Heart left ventricle (tissue), 16 donors: ENCODE data around the gene PLCB2. TPM values are rescaled to one million over a fixed set of nuclear protein-coding genes. Genes with fewer than 3 reads are reported as not detected.

ENCODE experiments used
- ATAC-seq, 4 donors: fragments of 200-7000 bp; cut with Tn5 transposase; one replicate each; pipeline ENCODE4 v1.9.1; 2020 to 2022; ENCODE audit warnings: moderate library complexity in 4 of 4, mild to moderate bottlenecking in 3 of 4, moderate number of reproducible peaks in 1 of 4
- DNase-seq, 5 donors: peaks; one replicate each; pipeline ENCODE4 v3.0.0-alpha.2; 2020
- H3K27ac ChIP-seq, 12 donors: fragments of 200-600 bp; sonication (generic) in 4 of 12; one replicate each; pipeline versions ENCODE4 v1.5.0 to v1.8.0; 2016 to 2022; ENCODE audit warnings: mild to moderate bottlenecking in 2 of 12
- H3K27me3 ChIP-seq, 9 donors: fragments of 200-600 bp; sonication (generic) in 2 of 9; one replicate each; pipeline versions ENCODE4 v1.5.1 to v1.8.0; 2016 to 2022; ENCODE audit warnings: mild to moderate bottlenecking in 3 of 9
- H3K36me3 ChIP-seq, 9 donors: fragments of 200-600 bp; sonication (generic) in 2 of 9; one replicate each; pipeline versions ENCODE4 v1.5.0 to v1.8.0; 2018 to 2022; ENCODE audit warnings: mild to moderate bottlenecking in 2 of 9
- H3K4me1 ChIP-seq, 12 donors: fragments of 200-600 bp; sonication (generic) in 4 of 12; one replicate each; pipeline versions ENCODE4 v1.5.0 to v1.8.0; 2016 to 2022; ENCODE audit warnings: mild to moderate bottlenecking in 3 of 12
- H3K4me3 ChIP-seq, 12 donors: fragments of 200-600 bp; sonication (generic) in 4 of 12; one replicate each; pipeline versions ENCODE4 v1.5.0 to v1.8.0; 2017 to 2022; ENCODE audit warnings: mild to moderate bottlenecking in 9 of 12, moderate library complexity in 4 of 12
- H3K9me3 ChIP-seq, 12 donors: fragments of 200-600 bp; sonication (generic) in 4 of 12; one replicate each; pipeline versions ENCODE4 v1.5.0 to v1.8.0; 2016 to 2022; ENCODE audit warnings: mild to moderate bottlenecking in 1 of 12
- POLR2A ChIP-seq, 2 donors: fragments of 450-650 bp; IDR thresholded peaks; one replicate each; pipeline ENCODE4 v1.6.1; 2017; ENCODE audit warnings: antibody characterized with exemption in 2 of 2, mild to moderate bottlenecking in 2 of 2, moderate library complexity in 2 of 2
- WGBS, 4 donors: extraction: QIAGEN DNeasy Blood & Tissue Kit in 2 of 4; methylation state at CpG; one replicate each; pipeline versions ENCODE4 v1.1.5 to v1.1.7; 2013 to 2018; 5-methylcytosine and 5-hydroxymethylcytosine counted together
- intact Hi-C, 10 donors: fragments of 100-400 bp; cut with DNase I; formaldehyde crosslinking; loops; one replicate each; pipeline versions ENCODE4 v1.11.1 to v1.14.2; 2022
- polyA plus RNA-seq, 2 donors: library from polyadenylated mRNA; stranded (reverse); fragments of 200-250 nt; gene quantifications; one replicate each; pipeline ENCODE4 v1.2.3, GENCODE V29; 2013
- total RNA-seq, 9 donors: library from RNA; depleted of rRNA in 2 of 9; stranded (reverse); fragments of >200 nt in 2 of 9; fragmentation: NEBNext Ultra II Directional in 3 of 9; extraction: Animal tissue kit (Norgen Biotek cat#: 25700) in 3 of 9; gene quantifications; one replicate each; pipeline versions ENCODE4 v1.1.0 to v1.2.4, GENCODE V29; 2016 to 2023
- TF ChIP-seq, protein P1 (sequence below), 12 donors: fragments of 200-600 bp; sonication (generic) in 4 of 12; IDR thresholded peaks; one replicate each; pipeline versions ENCODE4 v1.5.0 to v1.8.0; 2018 to 2022; ENCODE audit warnings: antibody characterized with exemption in 12 of 12, mild to moderate bottlenecking in 5 of 12
- donor health status: ischemic (EF 13 %, LVEDD 7.1; RV severe dilation, severe dysfunction).
- donor health status: healthy with polysubstance abuse.
- donor health status: DM: no; HTN: yes; CAD: no.
- donor health status: DM: no; HTN: no; CAD: no.
- donor health status: ischemic (EF 25% LVEDD 6.9; RV normal size, moderate dysfunction).
- donor health status: ischemic (EF 25% LVEDD 5.7; RV mildly dilated, moderate dysfunction).
- donor health status: healthy.
- donor health status: DM: yes; HTN: yes; CAD: no.
- donor health status: ischemic (EF 35%, LVEDD 5.7; RV mildly dilated, moderate dysfunction).
- donor health status: nonischemic (EF 11% LVEDD 7.7; RV severe dilation, severe dysfunction).
- donor health status: DM: yes; HTN: yes; CAD: no.
- donor health status: PGD.
- donor health status: ischemic (EF 29% LVEDD 5.4; RV normal size, mild dysfunction).
- donor health status: nonischemic (EF 23%, LVEDD 6.1; RV moderate dilation, normal function).

Gene PLCB2
- total and polyA plus RNA-seq, 11 donors = 1.6 to 46.2 (median 4.8) TPM

DNA sequence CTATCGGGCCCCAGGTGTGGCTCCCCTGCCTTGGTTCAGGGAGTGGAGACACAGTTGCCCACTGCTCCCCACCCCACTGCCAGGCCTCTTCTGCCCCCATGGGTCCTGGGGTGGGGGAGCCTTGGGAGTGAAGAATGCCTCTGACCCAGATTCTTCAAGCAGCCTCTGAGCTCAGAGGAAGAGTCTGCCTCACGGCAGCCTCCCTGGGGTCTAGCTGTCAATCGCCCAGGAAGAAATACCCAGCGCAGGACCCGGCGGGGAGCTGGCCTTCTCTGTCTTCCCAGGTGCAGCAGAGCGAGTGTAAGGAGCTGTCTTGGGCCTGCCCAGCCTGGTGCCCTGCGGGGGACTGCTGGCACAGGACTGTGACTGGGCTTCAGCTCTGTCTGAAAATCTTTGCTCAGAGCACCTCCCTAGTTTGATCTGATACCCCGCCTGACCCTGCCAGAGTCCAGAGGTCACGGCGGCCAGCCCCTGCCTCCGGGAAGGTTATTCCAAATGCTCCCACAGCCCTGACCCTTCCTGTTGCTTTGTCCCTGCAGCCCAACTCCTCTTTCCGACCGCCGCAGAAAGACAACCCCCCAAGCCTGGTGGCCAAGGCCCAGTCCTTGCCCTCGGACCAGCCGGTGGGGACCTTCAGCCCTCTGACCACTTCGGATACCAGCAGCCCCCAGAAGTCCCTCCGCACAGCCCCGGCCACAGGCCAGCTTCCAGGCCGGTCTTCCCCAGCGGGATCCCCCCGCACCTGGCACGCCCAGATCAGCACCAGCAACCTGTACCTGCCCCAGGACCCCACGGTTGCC lies 35.9 kb downstream of the PLCB2 start:
- WGBS, 4 donors = 86 to 91% (median 88%) methylated on average over 8 to 25 of the region's 25 CpGs
- Histone ChIP-seq H3K9me3 (no peaks in the 10 kb centered on the region), H3K36me3 (no peaks in the 10 kb centered on the region), H3K4me1 (peaks cover 0 to 14% (median 0%) of the 10 kb centered on the region in 12 donors), H3K27ac (no peak overlapping the region), H3K4me3 (no peak overlapping the region), H3K27me3 (no peaks in the 10 kb centered on the region)
- ATAC-seq (no peak), DNase-seq (no peak)
- TF ChIP-seq, protein P1, sequence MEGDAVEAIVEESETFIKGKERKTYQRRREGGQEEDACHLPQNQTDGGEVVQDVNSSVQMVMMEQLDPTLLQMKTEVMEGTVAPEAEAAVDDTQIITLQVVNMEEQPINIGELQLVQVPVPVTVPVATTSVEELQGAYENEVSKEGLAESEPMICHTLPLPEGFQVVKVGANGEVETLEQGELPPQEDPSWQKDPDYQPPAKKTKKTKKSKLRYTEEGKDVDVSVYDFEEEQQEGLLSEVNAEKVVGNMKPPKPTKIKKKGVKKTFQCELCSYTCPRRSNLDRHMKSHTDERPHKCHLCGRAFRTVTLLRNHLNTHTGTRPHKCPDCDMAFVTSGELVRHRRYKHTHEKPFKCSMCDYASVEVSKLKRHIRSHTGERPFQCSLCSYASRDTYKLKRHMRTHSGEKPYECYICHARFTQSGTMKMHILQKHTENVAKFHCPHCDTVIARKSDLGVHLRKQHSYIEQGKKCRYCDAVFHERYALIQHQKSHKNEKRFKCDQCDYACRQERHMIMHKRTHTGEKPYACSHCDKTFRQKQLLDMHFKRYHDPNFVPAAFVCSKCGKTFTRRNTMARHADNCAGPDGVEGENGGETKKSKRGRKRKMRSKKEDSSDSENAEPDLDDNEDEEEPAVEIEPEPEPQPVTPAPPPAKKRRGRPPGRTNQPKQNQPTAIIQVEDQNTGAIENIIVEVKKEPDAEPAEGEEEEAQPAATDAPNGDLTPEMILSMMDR (IDR thresholded peaks at IDR 0.05) = no peak
- no peak for TF ChIP-seq POLR2A (IDR thresholded peaks at IDR 0.05)
- intact Hi-C loops = loop anchor here in 5 of 10 donors (5.0 to 10.0 kb wide), 4 partner anchors 157 to 487 kb away; partner anchors contain the start of gene FSIP1 (in 2 of the 5)

DNA sequence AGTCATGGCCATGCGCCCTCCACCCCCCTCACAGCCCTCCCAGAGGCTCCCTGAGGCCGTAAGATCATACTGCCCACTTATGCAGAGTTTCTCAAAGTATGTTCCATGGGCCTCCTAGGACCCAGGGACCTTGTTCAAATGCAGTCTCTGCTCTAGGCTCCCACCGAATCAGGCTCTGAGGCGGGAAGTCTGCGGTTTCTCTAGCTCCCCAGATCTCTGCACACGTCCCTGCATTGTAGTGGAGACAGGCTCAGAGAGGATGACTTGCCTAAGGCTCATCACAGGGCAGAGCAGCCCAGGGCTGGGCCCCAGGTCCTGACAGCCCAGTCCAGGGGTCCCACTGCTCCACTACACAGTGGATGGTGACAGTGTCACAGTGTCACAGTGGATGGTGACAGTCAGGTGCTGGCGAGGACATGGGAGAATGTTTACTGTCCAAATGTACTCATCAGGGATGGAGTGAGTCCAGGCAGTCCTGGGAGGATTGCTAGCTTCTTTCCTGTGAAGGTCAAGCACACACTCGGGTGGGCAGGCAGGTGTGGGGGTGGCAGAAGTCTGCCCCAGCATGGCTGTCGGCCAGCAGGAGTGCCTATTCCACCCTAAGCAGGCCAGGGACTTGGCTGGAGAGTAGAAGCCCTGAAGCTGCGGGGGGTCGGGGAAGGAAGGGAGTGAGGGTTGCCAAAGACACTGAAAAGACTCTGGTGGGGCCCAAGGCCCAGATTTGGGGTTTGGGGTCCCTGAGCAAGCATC lies 37.3 kb downstream of the PLCB2 start:
- Histone ChIP-seq H3K27me3 (no peaks in the 10 kb centered on the region), H3K4me3 (no peak overlapping the region), H3K36me3 (no peaks in the 10 kb centered on the region), H3K4me1 (peaks cover 0 to 6% (median 0%) of the 10 kb centered on the region in 12 donors), H3K27ac (no peak overlapping the region), H3K9me3 (no peaks in the 10 kb centered on the region)
- intact Hi-C loops = loop anchor here in 5 of 10 donors (5.0 to 10.0 kb wide), 4 partner anchors 156 to 486 kb away; partner anchors contain the start of gene FSIP1 (in 2 of the 5)
- DNase-seq (no peak), ATAC-seq (no peak)
- 77 to 85% (median 81%) methylated on average over 11 of the region's 11 CpGs for WGBS, 4 donors
- TF ChIP-seq, protein P1 (IDR thresholded peaks at IDR 0.05) = no peak
- TF ChIP-seq POLR2A (IDR thresholded peaks at IDR 0.05) = no peak

DNA sequence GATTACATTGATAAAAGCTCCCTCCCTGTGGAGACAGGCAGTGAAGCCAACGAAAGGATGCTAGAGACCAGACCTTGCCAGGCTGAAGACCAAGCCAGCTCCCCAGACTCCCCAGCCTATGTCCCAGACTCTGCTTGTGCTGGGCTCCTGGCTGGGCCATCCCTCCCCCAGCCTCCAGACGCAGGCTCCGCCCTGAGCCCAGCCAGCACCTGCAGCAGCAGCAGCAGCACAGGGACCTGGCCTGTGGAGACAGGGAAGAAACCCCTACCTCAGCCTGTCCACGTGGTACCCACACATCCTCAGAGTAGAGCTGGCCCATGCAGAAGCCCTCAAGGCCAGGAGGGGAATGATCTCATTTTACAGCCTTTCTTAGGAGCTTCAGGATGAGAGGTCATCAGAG lies 38.1 kb downstream of the PLCB2 start:
- no peaks in the 10 kb centered on the region for H3K9me3 ChIP-seq
- no peaks in the 10 kb centered on the region for H3K4me1 ChIP-seq
- 72 to 85% (median 81%) methylated on average over 4 of the region's 4 CpGs for WGBS, 4 donors
- no peaks in the 10 kb centered on the region for H3K36me3 ChIP-seq
- intact Hi-C loops = loop anchor here in 5 of 10 donors (5.0 to 10.0 kb wide), 4 partner anchors 155 to 485 kb away; partner anchors contain the start of gene FSIP1 (in 2 of the 5)
- TF ChIP-seq, protein P1 (IDR thresholded peaks at IDR 0.05) = no peak
- TF ChIP-seq POLR2A (IDR thresholded peaks at IDR 0.05) = no peak
- no peak overlapping the region for H3K27ac ChIP-seq
- no peak for ATAC-seq
- no peak for DNase-seq
- no peak overlapping the region for H3K4me3 ChIP-seq
- no peaks in the 10 kb centered on the region for H3K27me3 ChIP-seq

DNA sequence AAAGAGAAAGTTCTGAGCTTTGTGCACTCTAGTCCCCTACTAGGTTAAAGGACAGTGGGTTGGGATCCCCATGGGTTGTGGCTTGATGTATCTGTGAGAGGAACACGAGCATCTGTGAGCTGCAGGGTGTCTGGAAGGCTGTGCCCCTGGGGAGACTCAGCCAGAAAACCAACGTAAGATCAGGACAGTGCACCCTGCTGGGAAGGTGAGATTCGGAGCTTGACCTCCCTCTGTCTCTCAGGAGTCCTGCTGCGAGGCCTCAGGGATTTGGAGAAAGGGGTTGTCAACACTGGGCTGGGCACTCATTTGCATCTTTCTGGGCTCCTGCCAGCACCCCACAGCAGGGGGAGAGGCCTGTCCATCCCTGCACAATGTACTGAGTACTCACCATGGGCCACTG lies 40.1 kb downstream of the PLCB2 start:
- Histone ChIP-seq H3K27ac (no peak overlapping the region), H3K36me3 (no peaks in the 10 kb centered on the region), H3K4me1 (no peaks in the 10 kb centered on the region), H3K4me3 (no peak overlapping the region), H3K27me3 (no peaks in the 10 kb centered on the region), H3K9me3 (no peaks in the 10 kb centered on the region)
- intact Hi-C loops = no loop called here
- DNase-seq = no peak
- no peak for ATAC-seq
- TF ChIP-seq, protein P1 (IDR thresholded peaks at IDR 0.05) = no peak
- no peak for TF ChIP-seq POLR2A (IDR thresholded peaks at IDR 0.05)
- WGBS, 4 donors = 80 to 93% (median 83%) methylated on average over 4 of the region's 4 CpGs
